ENCODE results near the gene NME7.
A peak's percentile ranks its signal among the peaks of the same experiment; 100 is the strongest.
"Not testable (repeated sequence)": the region's sequence is repeated elsewhere in the genome, so short reads cannot be mapped to it uniquely, and the experiment has no call there.

Gene NME7

DNA sequence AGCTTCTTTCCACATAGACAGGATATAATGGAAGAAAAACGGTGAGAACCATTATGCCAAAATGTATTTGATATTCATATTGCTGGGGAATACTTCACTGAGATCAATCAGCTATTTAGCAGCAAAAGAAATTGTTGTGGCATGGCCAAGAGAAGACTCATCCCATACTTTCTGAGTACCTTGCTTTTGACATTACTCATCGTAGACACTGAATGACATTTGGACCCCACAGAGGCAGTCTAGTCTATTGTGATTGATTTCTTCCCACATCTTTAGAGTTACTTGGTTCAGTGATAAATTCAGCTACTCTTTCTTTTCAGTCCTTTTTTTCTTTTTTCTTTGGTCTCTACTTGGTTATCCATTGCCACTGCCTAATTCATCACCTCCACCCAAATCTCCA lies 239.0 kb downstream of the NME7 start:
- no peak for DNase-seq

- no peak for DNase-seq
These were observed 240.3 kb downstream of the NME7 start for GRCh38 chr1:169127305-169127704.

DNA sequence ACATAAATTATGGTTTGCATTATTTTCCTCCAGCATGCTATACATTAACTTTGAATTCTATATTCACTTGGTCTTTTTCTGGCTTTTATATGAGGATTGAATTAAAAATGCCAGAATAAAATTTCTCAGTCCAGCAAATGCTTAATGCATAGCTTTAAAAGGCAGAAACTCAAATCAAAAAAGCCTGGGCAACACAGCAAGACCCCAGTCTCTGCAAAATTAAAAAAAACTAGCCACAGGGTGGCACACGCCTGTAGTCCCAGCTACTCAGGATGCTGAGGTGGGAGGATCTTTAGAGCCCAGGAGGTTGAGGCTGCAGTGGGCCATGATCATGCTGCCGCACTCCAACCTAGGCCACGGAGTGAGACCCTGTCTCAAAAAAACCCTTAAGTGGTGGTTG lies 241.3 kb downstream of the NME7 start:
- DNase-seq: no peak

DNA sequence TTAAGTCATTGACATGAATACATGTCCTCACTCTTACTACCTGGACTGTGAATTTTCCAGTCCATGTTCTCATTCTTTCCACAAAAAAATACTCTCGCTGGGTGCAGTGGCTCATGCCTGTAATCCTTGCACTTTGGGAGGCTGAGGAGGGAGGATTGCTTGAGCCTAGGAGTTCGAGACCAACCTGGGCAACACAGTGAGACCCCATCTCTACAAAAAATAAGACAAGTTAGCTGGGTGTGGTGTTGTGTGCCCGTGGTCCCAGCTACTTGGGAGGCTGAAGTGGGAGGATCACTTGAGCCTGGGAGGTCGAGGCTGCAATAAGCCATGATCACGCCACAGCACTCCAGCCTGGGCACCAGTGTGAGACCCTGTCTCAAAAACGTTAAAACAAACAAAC lies 242.0 kb downstream of the NME7 start:
- not testable (repeated sequence) for DNase-seq

GRCh38 chr1:169124459-169124858 lies 243.1 kb downstream of the NME7 start:
- no peak for DNase-seq

DNA sequence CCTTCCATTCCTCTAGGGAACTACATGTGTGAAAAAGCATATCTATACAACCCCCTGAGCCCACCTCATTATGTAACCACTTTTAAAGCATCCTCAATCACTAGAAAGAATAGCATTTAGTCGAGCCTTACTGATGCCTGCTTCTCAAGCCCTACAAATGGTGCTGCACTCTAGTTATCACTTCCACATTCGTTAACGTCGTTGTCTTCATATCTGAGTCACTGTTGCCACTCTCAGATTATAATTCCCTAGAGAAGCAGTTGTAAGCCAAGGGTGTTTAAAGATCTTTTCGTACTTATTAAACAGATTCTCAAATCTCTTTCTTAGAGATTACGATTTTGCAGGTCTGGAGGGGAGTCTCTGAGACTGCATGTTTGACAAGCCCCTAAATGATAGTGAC lies 244.6 kb downstream of the NME7 start:
- no peak for DNase-seq

GRCh38 chr1:169121146-169121923 lies 246.3 kb downstream of the NME7 start:
- DNase-seq: no peak

DNA sequence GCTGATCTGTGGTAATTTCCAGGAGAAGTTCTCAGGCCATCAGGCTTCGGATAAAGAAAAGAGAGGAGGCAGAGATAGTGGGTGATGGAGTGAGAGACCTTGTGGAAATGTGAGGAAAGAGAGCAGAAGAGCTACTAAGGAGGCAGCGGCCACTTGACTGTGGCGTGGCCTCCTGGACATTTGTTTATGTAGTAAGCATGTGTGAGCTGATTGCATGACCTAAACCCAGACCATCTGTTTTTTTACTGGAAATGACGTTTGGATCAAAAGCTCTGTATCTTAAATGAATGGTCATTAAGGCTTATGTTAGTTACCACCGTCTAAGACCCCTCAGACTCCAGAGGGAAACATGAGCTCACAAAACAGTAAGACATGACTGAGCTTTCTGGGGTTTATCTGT lies 247.5 kb downstream of the NME7 start:
- DNase-seq: no peak

- DNase-seq: no peak
These were observed 248.2 kb downstream of the NME7 start for GRCh38 chr1:169119405-169119804.

DNA sequence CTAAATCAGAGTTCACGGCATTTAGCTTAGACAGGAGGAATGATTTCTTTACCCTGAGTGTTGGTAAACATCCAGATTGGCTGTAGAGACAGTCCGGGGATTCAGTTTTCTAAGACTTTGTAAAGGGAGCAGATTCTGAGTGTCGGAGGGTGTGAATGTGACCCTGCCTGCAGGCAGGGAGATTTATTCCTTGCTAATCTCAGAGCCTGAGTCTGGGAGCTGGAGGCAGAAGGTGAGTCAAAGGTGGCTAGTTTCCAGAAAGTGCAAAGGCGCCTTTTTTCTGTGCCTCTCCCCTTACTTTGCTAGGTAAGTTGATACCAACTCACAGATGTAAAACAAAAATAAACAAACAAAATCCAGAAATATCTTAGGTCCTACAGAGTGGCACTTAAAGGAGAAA lies 249.4 kb downstream of the NME7 start:
- DNase-seq: no peak

GRCh38 chr1:169117599-169117998 lies 250.0 kb downstream of the NME7 start:
- no peak for DNase-seq

DNA sequence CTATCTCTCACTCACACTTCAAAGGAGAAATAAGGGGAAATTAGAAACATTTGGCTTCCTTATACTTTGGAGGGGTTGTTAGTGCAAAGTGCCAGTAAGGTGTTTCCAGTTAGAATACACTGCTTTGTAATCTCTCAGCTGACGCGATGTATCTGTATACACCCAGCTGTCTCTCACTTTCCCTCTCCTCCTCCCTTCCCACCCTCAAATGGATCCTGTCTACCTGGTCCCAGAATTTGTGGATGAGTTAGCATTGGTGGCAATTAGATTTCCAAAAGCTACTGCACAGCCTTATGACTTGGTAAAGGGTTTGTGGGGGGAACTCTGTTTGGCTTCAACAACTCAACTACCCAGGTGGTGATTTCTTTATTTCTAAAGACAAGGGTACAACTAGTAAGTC lies 250.6 kb downstream of the NME7 start:
- no peak for DNase-seq

GRCh38 chr1:169115891-169116585 lies 251.6 kb downstream of the NME7 start:
- peak in 11 of 51 donors; percentile 3 to 51 (median 30) for DNase-seq

- no peak for DNase-seq
These were observed 253.9 kb downstream of the NME7 start for GRCh38 chr1:169113613-169114119.

- no peak for DNase-seq
These were observed 255.4 kb downstream of the NME7 start for GRCh38 chr1:169112241-169112640.

- DNase-seq: no peak
These were observed 256.1 kb downstream of the NME7 start for GRCh38 chr1:169111472-169111871.

DNA sequence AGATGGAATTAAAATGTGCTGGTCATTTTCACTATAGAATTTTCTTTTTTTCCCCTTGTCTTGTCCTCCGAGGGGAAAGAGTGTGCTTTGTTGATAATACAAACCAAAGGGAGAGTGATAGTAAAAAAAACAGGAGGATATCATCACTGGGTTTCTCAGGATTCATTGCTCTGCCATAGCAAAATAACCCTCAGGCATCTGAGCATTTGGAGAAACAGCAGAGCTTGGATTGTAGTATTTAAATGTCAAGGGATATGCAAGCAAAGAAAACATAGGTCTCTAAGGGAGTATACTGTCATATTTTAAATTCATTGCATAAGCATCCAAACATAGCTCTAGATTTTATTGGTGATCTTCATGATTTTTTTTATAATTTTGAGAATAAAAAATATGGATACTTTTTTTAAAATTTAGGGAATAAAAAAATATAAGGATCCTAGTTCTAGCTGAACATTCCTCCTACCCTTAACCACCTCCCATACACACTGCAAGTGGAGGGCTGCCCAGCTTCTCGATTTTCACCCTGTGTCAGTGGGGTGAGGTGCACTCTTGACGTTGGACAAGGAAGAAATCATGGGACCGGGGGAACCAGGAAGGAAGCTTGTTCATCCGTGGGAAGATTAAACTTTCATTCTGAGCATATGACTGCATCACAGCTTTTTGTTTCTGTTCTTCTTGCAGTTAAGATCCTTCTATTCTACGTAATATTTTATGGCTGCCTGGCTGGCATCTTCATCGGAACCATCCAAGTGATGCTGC lies 256.7 kb downstream of the NME7 start:
- peak in 1 of 51 donors; percentile 25 for DNase-seq

GRCh38 chr1:169110236-169110635 lies 257.4 kb downstream of the NME7 start:
- DNase-seq: peak in 3 of 51 donors; percentile 29 to 51 (median 40)

- DNase-seq: peak in 29 of 51 donors; percentile 13 to 81 (median 41)
These were observed 257.9 kb downstream of the NME7 start for GRCh38 chr1:169109561-169110134.

GRCh38 chr1:169108863-169109560 lies 258.6 kb downstream of the NME7 start:
- peak in 17 of 51 donors; percentile 25 to 73 (median 41) for DNase-seq

GRCh38 chr1:169108223-169108622 lies 259.4 kb downstream of the NME7 start:
- DNase-seq: no peak
